ENCODE results near the gene CTNNA2. TPM values are rescaled to one million over a fixed set of nuclear protein-coding genes. Genes with fewer than 3 reads are reported as not detected.

Gene CTNNA2
- total and polyA plus RNA-seq, 8 donors = 0.28 to 5.7 (median 0.44) TPM; not detected in 4

- intact Hi-C loops (cut with DNase I; ENCODE audit: low total_unique reads) = no loop called here
Observed at GRCh38 chr2:80621656-80622055, 1108.8 kb downstream of the CTNNA2 start.

GRCh38 chr2:80624062-80624461 is 1111.2 kb downstream of the CTNNA2 start:
- TF ChIP-seq POLR2A (IDR thresholded peaks at IDR 0.05) = no peak
- no peak for TF ChIP-seq EP300 (IDR thresholded peaks at IDR 0.05)
- TF ChIP-seq CTCF (IDR thresholded peaks at IDR 0.05) = no peak
- no peak for TF ChIP-seq POLR2AphosphoS5 (IDR thresholded peaks at IDR 0.05)
- intact Hi-C loops (cut with DNase I; ENCODE audit: low total_unique reads) = no loop called here
- H3K27ac ChIP-seq = no peak overlapping the region
- H3K36me3 ChIP-seq = no peaks in the 10 kb centered on the region
- H3K27me3 ChIP-seq = no peaks in the 10 kb centered on the region
- WGBS, 5 donors = 49 to 60% (median 58%) methylated on average over 3 of the region's 3 CpGs
- H3K4me3 ChIP-seq = no peak overlapping the region
- H3K9me3 ChIP-seq = no peaks in the 10 kb centered on the region
- DNase-seq = no peak
- H3K4me1 ChIP-seq = no peaks in the 10 kb centered on the region

More at GRCh38 chr2:80621656-80622055, 1108.8 kb downstream of the CTNNA2 start:
- no peaks in the 10 kb centered on the region for H3K9me3 ChIP-seq
- TF ChIP-seq EP300 (IDR thresholded peaks at IDR 0.05) (no peak), POLR2AphosphoS5 (IDR thresholded peaks at IDR 0.05) (no peak), POLR2A (IDR thresholded peaks at IDR 0.05) (no peak), CTCF (IDR thresholded peaks at IDR 0.05) (no peak)
- DNase-seq = no peak
- no peak overlapping the region for H3K27ac ChIP-seq
- H3K4me3 ChIP-seq = no peak overlapping the region
- H3K4me1 ChIP-seq = no peaks in the 10 kb centered on the region
- WGBS, 5 donors = 10 to 35% (median 25%) methylated on average over 3 of the region's 3 CpGs
- no peaks in the 10 kb centered on the region for H3K36me3 ChIP-seq
- H3K27me3 ChIP-seq = no peaks in the 10 kb centered on the region

- Histone ChIP-seq H3K4me1 (peaks cover 0 to 14% (median 9%) of the 10 kb centered on the region in 4 donors), H3K9me3 (no peaks in the 10 kb centered on the region), H3K4me3 (no peak overlapping the region), H3K27ac (no peak overlapping the region), H3K27me3 (no peaks in the 10 kb centered on the region), H3K36me3 (no peaks in the 10 kb centered on the region)
- DNase-seq = no peak
- 57 to 84% (median 76%) methylated on average over 4 of the region's 4 CpGs for WGBS, 5 donors
- TF ChIP-seq POLR2A (IDR thresholded peaks at IDR 0.05) (no peak), EP300 (IDR thresholded peaks at IDR 0.05) (no peak)
- intact Hi-C loops (cut with DNase I; ENCODE audit: low total_unique reads) = no loop called here
Observed at GRCh38 chr2:80634590-80634989, 1121.7 kb downstream of the CTNNA2 start.

GRCh38 chr2:80638783-80639182 is 1125.9 kb downstream of the CTNNA2 start:
- H3K4me3 ChIP-seq = no peak overlapping the region

More at GRCh38 chr2:80638783-80639182, 1125.9 kb downstream of the CTNNA2 start:
- Histone ChIP-seq H3K27ac (no peak overlapping the region), H3K4me1 (peaks cover 0 to 16% (median 11%) of the 10 kb centered on the region in 4 donors), H3K36me3 (no peaks in the 10 kb centered on the region), H3K9me3 (no peaks in the 10 kb centered on the region), H3K27me3 (no peaks in the 10 kb centered on the region)
- 21 to 53% (median 26%) methylated on average over 1 of the region's 1 CpG for WGBS, 5 donors
- intact Hi-C loops (cut with DNase I; ENCODE audit: low total_unique reads) = no loop called here
- TF ChIP-seq EP300 (IDR thresholded peaks at IDR 0.05) (no peak), CTCF (IDR thresholded peaks at IDR 0.05) (no peak), POLR2A (IDR thresholded peaks at IDR 0.05) (no peak), POLR2AphosphoS5 (IDR thresholded peaks at IDR 0.05) (no peak)
- peak in 1 of 2 donors; percentile 12 for DNase-seq
